ENCODE measurements around the gene STAT3.
"Not testable (repeated sequence)": the region's sequence is repeated elsewhere in the genome, so short reads cannot be mapped to it uniquely, and the experiment has no call there.

STAT3 gene

GRCh38 chr17:42392692-42393415 lies 4.6 kb upstream of the STAT3 start:
- no peak for DNase-seq (ENCODE audit: low read depth in 2 of 2)
- no peak overlapping the region for H3K4me3 ChIP-seq (replicated peaks in 1 of 2; ENCODE audit: low read depth in 2 of 2, low read length in 2 of 2)

GRCh38 chr17:42391439-42391838 lies 3.2 kb upstream of the STAT3 start:
- DNase-seq (ENCODE audit: low read depth in 2 of 2); H3K4me3 ChIP-seq (replicated peaks in 1 of 2; ENCODE audit: low read depth in 2 of 2, low read length in 2 of 2): not testable (repeated sequence)

More at GRCh38 chr17:42392692-42393415, 4.6 kb upstream of the STAT3 start:
- no peak for TF ChIP-seq CTCF (IDR thresholded peaks at IDR 0.05; ENCODE audit: low read depth, low read length)

GRCh38 chr17:42389899-42390298 lies 1.7 kb upstream of the STAT3 start:
- no peak overlapping the region for H3K4me3 ChIP-seq (replicated peaks in 1 of 2; ENCODE audit: low read depth in 2 of 2, low read length in 2 of 2)
- no peak for TF ChIP-seq CTCF (IDR thresholded peaks at IDR 0.05; ENCODE audit: low read depth, low read length)
- DNase-seq (ENCODE audit: low read depth in 2 of 2), result no peak

- peak overlapping the region in 1 of 2 donors; percentile 46 for H3K4me3 ChIP-seq (replicated peaks in 1 of 2; ENCODE audit: low read depth in 2 of 2, low read length in 2 of 2)
- DNase-seq (ENCODE audit: low read depth in 2 of 2), result no peak
- TF ChIP-seq CTCF (IDR thresholded peaks at IDR 0.05; ENCODE audit: low read depth, low read length), result no peak
Observed at GRCh38 chr17:42389135-42389417, 834 bp upstream of the STAT3 start.

- peak overlapping the region; percentile 96 to 99 for H3K4me3 ChIP-seq (replicated peaks in 1 of 2; ENCODE audit: low read depth in 2 of 2, low read length in 2 of 2)
- peak; percentile 41 to 46 for DNase-seq (ENCODE audit: low read depth in 2 of 2)
- no peak for TF ChIP-seq CTCF (IDR thresholded peaks at IDR 0.05; ENCODE audit: low read depth, low read length)
Observed at GRCh38 chr17:42387661-42388380, 421 bp downstream of the STAT3 start.

- peak overlapping the region; percentile 96 to 99 for H3K4me3 ChIP-seq (replicated peaks in 1 of 2; ENCODE audit: low read depth in 2 of 2, low read length in 2 of 2)
- peak; percentile 84 to 91 for DNase-seq (ENCODE audit: low read depth in 2 of 2)
- TF ChIP-seq CTCF (IDR thresholded peaks at IDR 0.05; ENCODE audit: low read depth, low read length), result no peak
Observed at GRCh38 chr17:42386777-42387657, 1.2 kb downstream of the STAT3 start.

GRCh38 chr17:42381898-42382297 lies 6.3 kb downstream of the STAT3 start:
- no peak overlapping the region for H3K4me3 ChIP-seq (replicated peaks in 1 of 2; ENCODE audit: low read depth in 2 of 2, low read length in 2 of 2)
- no peak for TF ChIP-seq CTCF (IDR thresholded peaks at IDR 0.05; ENCODE audit: low read depth, low read length)
- DNase-seq (ENCODE audit: low read depth in 2 of 2), result no peak

Data from cardiac fibroblast (primary cell).